HEK293 (cell line): ENCODE results near the gene SPRN.
"Not testable (repeated sequence)": the region's sequence is repeated elsewhere in the genome, so short reads cannot be mapped to it uniquely, and the experiment has no call there.

Experiments
- ZNF10 ChIP-seq: fragments of 450-650 bp; formaldehyde crosslinking; IDR thresholded peaks from 2 replicates; pipeline ENCODE4 v1.5.1; 2017; ENCODE audit warnings: missing biosample characterization, missing genetic modification characterization
- ZNF169 ChIP-seq: fragments of 450-650 bp; formaldehyde crosslinking; IDR thresholded peaks from 2 replicates; pipeline ENCODE4 v1.5.1; 2016; ENCODE audit warnings: missing biosample characterization, missing genetic modification characterization
- ZNF211 ChIP-seq: fragments of 450-650 bp; formaldehyde crosslinking; IDR thresholded peaks from 2 replicates; pipeline ENCODE4 v1.5.1; 2016; ENCODE audit warnings: low read depth, missing biosample characterization, missing genetic modification characterization
- ZNF274 ChIP-seq, 2 experiments: fragments of 200-500 bp in 1 of 2; fragments of 450-650 bp in 1 of 2; sonication (Bioruptor generic) in 1 of 2; formaldehyde crosslinking in 1 of 2; IDR thresholded peaks; 2 replicates each; pipeline versions ENCODE4 v1.5.1 to v1.6.1; 2014 to 2016; ENCODE audit warnings: borderline replicate concordance in 1 of 2, inconsistent platforms in 1 of 2, low read length in 1 of 2, missing biosample characterization in 1 of 2, missing genetic modification characterization in 1 of 2
- ZNF354C ChIP-seq: fragments of 450-650 bp; formaldehyde crosslinking; IDR thresholded peaks from 2 replicates; pipeline ENCODE4 v1.5.1; 2016; ENCODE audit warnings: missing biosample characterization, missing genetic modification characterization, low read depth, borderline replicate concordance
- ZNF391 ChIP-seq: fragments of 450-650 bp; formaldehyde crosslinking; IDR thresholded peaks from 2 replicates; pipeline ENCODE4 v1.5.1; 2016; ENCODE audit warnings: low read depth, missing biosample characterization, missing genetic modification characterization, borderline replicate concordance
- ZNF423 ChIP-seq: fragments of 450-650 bp; formaldehyde crosslinking; IDR thresholded peaks from 2 replicates; pipeline ENCODE4 v1.5.1; 2016; ENCODE audit warnings: missing biosample characterization, missing genetic modification characterization
- ZNF629 ChIP-seq: fragments of 450-650 bp; formaldehyde crosslinking; IDR thresholded peaks from 2 replicates; pipeline ENCODE4 v1.5.1; 2017; ENCODE audit warnings: missing biosample characterization, missing genetic modification characterization
- TF ChIP-seq, protein P1 (sequence below): fragments of 450-650 bp; formaldehyde crosslinking; IDR thresholded peaks from 2 replicates; pipeline ENCODE4 v1.5.1; 2016; ENCODE audit warnings: missing biosample characterization, missing genetic modification characterization
- TF ChIP-seq, protein P2 (sequence below): fragments of 450-650 bp; formaldehyde crosslinking; IDR thresholded peaks from 2 replicates; pipeline ENCODE4 v1.5.1; 2016; ENCODE audit warnings: missing biosample characterization, missing genetic modification characterization

DNA sequence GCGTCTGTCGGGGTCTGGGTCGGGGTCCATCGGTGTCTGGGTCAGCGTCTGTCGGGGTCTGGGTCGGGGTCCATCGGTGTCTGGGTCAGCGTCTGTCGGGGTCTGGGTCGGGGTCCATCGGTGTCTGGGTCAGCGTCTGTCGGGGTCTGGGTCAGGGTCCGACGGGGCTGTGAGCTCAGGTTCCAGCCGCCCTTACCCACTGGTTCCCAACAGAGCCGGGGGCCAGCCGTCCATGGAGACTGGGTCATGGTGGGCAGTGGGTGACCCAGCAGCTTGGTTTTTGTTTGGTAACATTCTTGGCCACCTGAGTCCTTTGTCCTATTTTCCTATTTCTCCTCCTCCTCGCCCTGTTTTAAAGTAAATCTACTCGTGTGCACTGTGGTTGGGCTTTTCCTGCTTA is 16.9 kb upstream of the SPRN start:
- not testable (repeated sequence) for TF ChIP-seq ZNF274 (IDR thresholded peaks at IDR 0.05; ENCODE audit: low read length); ZNF274 (tag by site-specific recombination; IDR thresholded peaks at IDR 0.05; ENCODE audit: borderline replicate concordance); ZNF423 (tag by site-specific recombination); ZNF211; ZNF629 (tag by site-specific recombination); ZNF169 (tag by site-specific recombination); ZNF391 (tag by site-specific recombination); ZNF354C (tag by site-specific recombination); ZNF10 (tag by site-specific recombination)
- TF ChIP-seq, protein P1, sequence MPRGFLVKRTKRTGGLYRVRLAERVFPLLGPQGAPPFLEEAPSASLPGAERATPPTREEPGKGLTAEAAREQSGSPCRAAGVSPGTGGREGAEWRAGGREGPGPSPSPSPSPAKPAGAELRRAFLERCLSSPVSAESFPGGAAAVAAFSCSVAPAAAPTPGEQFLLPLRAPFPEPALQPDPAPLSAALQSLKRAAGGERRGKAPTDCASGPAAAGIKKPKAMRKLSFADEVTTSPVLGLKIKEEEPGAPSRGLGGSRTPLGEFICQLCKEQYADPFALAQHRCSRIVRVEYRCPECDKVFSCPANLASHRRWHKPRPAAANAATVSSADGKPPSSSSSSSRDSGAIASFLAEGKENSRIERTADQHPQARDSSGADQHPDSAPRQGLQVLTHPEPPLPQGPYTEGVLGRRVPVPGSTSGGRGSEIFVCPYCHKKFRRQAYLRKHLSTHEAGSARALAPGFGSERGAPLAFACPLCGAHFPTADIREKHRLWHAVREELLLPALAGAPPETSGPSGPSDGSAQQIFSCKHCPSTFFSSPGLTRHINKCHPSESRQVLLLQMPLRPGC = not testable (repeated sequence)
- TF ChIP-seq, protein P2, sequence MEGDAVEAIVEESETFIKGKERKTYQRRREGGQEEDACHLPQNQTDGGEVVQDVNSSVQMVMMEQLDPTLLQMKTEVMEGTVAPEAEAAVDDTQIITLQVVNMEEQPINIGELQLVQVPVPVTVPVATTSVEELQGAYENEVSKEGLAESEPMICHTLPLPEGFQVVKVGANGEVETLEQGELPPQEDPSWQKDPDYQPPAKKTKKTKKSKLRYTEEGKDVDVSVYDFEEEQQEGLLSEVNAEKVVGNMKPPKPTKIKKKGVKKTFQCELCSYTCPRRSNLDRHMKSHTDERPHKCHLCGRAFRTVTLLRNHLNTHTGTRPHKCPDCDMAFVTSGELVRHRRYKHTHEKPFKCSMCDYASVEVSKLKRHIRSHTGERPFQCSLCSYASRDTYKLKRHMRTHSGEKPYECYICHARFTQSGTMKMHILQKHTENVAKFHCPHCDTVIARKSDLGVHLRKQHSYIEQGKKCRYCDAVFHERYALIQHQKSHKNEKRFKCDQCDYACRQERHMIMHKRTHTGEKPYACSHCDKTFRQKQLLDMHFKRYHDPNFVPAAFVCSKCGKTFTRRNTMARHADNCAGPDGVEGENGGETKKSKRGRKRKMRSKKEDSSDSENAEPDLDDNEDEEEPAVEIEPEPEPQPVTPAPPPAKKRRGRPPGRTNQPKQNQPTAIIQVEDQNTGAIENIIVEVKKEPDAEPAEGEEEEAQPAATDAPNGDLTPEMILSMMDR (tag by site-specific recombination) = not testable (repeated sequence)
